Measurements from ENCODE around the gene BNIP1.
"Not testable (repeated sequence)": the region's sequence is repeated elsewhere in the genome, so short reads cannot be mapped to it uniquely, and the experiment has no call there.

The BNIP1 gene

GRCh38 chr5:173144200-173145176, at the start of gene BNIP1:
BNIP1 (plus strand) TSS chr5:173144531; CDS start chr5:173144546, 15 bp downstream.
- peak; percentile 80 for DNase-seq (ENCODE audit: low read depth)

GRCh38 chr5:173098787-173099186, 45.5 kb upstream of the BNIP1 start:
- DNase-seq (ENCODE audit: low read depth), result no peak

GRCh38 chr5:173099461-173099860, 44.9 kb upstream of the BNIP1 start:
- no peak for DNase-seq (ENCODE audit: low read depth)

- DNase-seq (ENCODE audit: low read depth), result no peak
Measured at GRCh38 chr5:173101245-173101644, 43.1 kb upstream of the BNIP1 start.

- no peak for DNase-seq (ENCODE audit: low read depth)
Measured at GRCh38 chr5:173103411-173103810, 40.9 kb upstream of the BNIP1 start.

- no peak for DNase-seq (ENCODE audit: low read depth)
Measured at GRCh38 chr5:173108914-173109313, 35.4 kb upstream of the BNIP1 start.

GRCh38 chr5:173114536-173114935, 29.8 kb upstream of the BNIP1 start:
- no peak for DNase-seq (ENCODE audit: low read depth)

- DNase-seq (ENCODE audit: low read depth), result no peak
Measured at GRCh38 chr5:173119719-173120118, 24.6 kb upstream of the BNIP1 start.

- DNase-seq (ENCODE audit: low read depth), result no peak
Measured at GRCh38 chr5:173123416-173123815, 20.9 kb upstream of the BNIP1 start.

GRCh38 chr5:173132166-173132565, 12.2 kb upstream of the BNIP1 start:
- not testable (repeated sequence) for DNase-seq (ENCODE audit: low read depth)

GRCh38 chr5:173138707-173139106, 5.6 kb upstream of the BNIP1 start:
- no peak for DNase-seq (ENCODE audit: low read depth)

- no peak for DNase-seq (ENCODE audit: low read depth)
Measured at GRCh38 chr5:173139631-173140030, 4.7 kb upstream of the BNIP1 start.

- DNase-seq (ENCODE audit: low read depth), result no peak
Measured at GRCh38 chr5:173140769-173141168, 3.6 kb upstream of the BNIP1 start.

GRCh38 chr5:173143567-173143966, 764 bp upstream of the BNIP1 start:
- DNase-seq (ENCODE audit: low read depth), result no peak

GRCh38 chr5:173148354-173148753, 4.0 kb downstream of the BNIP1 start:
- DNase-seq (ENCODE audit: low read depth), result no peak

- no peak for DNase-seq (ENCODE audit: low read depth)
Measured at GRCh38 chr5:173152547-173152946, 8.2 kb downstream of the BNIP1 start.

- DNase-seq (ENCODE audit: low read depth), result no peak
Measured at GRCh38 chr5:173153842-173154241, 9.5 kb downstream of the BNIP1 start.

- DNase-seq (ENCODE audit: low read depth), result not testable (repeated sequence)
Measured at GRCh38 chr5:173154619-173155018, 10.3 kb downstream of the BNIP1 start.

- DNase-seq (ENCODE audit: low read depth), result no peak
Measured at GRCh38 chr5:173155912-173156311, 11.6 kb downstream of the BNIP1 start.

GRCh38 chr5:173158366-173158765, 14.0 kb downstream of the BNIP1 start:
- DNase-seq (ENCODE audit: low read depth), result no peak

- no peak for DNase-seq (ENCODE audit: low read depth)
Measured at GRCh38 chr5:173159256-173159655, 14.9 kb downstream of the BNIP1 start.

- no peak for DNase-seq (ENCODE audit: low read depth)
Measured at GRCh38 chr5:173161148-173161547, 16.8 kb downstream of the BNIP1 start.

- no peak for DNase-seq (ENCODE audit: low read depth)
Measured at GRCh38 chr5:173163219-173163618, 18.9 kb downstream of the BNIP1 start.
